BJ (cell line): ENCODE measurements around the gene NPPC. TPM values are rescaled to one million over a fixed set of nuclear protein-coding genes. Genes with fewer than 3 reads are reported as not detected.

Source experiments
- CTCF ChIA-PET: fragments of 350-600 bp; formaldehyde crosslinking; extraction: SDS; loops from one replicate; lab custom pipeline; 2021; ENCODE audit warnings: antibody characterized with exemption, inconsistent platforms; lab: Yijun Ruan, JAX
- POLR2A ChIA-PET: fragments of 300-600 bp; sonication (Branson Sonifier 250); formaldehyde crosslinking; extraction: SDS; loops from one replicate; lab custom pipeline; 2021; ENCODE audit warnings: antibody characterized with exemption; lab: Charles Lee
- DNase-seq: peaks from one replicate; pipeline ENCODE4 v3.0.0-alpha.2; 2011; ENCODE audit warnings: low read depth
- H3K27me3 ChIP-seq: 2 replicates; pipeline ENCODE4 v1.6.0; 2011; ENCODE audit warnings: low read length; ENCODE audit not compliant: control insufficient read depth, insufficient read depth
- H3K36me3 ChIP-seq: 2 replicates; pipeline ENCODE4 v1.5.1; 2011; ENCODE audit warnings: low read length; ENCODE audit not compliant: control insufficient read depth, insufficient read depth
- H3K4me3 ChIP-seq: 2 replicates; pipeline ENCODE4 v1.5.1; 2011; ENCODE audit warnings: low read depth, mild to moderate bottlenecking, control low read depth, low read length
- polyA plus RNA-seq: library from polyadenylated mRNA; depleted of rRNA; stranded (reverse); fragments of >200 nt; gene quantifications from 2 replicates; pipeline ENCODE4 v1.2.3, GENCODE V29; 2011
- TF ChIP-seq, protein P1 (sequence below): IDR thresholded peaks from 2 replicates; pipeline ENCODE4 v1.5.1; 2011; ENCODE audit warnings: low read depth, mild to moderate bottlenecking, control low read depth, inconsistent platforms, low read length, moderate library complexity; ENCODE audit not compliant: insufficient read depth

The NPPC gene
- polyA plus RNA-seq, 1 experiment: not detected

DNA sequence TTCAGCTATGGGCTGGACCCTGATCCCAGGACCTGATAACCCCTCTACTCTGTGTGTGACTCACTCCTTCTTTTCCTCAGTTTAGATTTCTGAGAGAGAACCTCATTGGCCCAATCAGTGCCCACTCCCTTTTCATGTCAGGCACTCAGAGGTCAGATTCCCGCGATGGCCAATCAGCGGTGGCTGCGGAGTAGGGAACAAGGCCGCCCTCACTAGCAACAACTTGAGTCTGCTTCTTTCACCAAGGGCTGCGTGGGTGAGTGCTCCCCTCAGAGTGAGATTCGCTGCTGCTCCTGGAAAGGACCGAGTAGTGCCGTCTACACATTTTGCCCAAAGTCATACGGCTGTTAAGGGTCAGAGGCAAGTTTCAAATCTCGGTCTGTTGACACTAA, 34.7 kb downstream of the NPPC start:
- Histone ChIP-seq H3K27me3 (peaks cover 19% of the 10 kb centered on the region), H3K36me3 (no peaks in the 10 kb centered on the region), H3K4me3 (no peak overlapping the region)
- ChIA-PET POLR2A (no interaction called here), CTCF (interaction anchor here (0.9 to 2.1 kb wide), 3 partner anchors 9 to 34 kb away, joined by 3 to 6 read pairs (median 6); partner anchors contain the start of gene NPPC)
- no peak for DNase-seq
- TF ChIP-seq, protein P1, sequence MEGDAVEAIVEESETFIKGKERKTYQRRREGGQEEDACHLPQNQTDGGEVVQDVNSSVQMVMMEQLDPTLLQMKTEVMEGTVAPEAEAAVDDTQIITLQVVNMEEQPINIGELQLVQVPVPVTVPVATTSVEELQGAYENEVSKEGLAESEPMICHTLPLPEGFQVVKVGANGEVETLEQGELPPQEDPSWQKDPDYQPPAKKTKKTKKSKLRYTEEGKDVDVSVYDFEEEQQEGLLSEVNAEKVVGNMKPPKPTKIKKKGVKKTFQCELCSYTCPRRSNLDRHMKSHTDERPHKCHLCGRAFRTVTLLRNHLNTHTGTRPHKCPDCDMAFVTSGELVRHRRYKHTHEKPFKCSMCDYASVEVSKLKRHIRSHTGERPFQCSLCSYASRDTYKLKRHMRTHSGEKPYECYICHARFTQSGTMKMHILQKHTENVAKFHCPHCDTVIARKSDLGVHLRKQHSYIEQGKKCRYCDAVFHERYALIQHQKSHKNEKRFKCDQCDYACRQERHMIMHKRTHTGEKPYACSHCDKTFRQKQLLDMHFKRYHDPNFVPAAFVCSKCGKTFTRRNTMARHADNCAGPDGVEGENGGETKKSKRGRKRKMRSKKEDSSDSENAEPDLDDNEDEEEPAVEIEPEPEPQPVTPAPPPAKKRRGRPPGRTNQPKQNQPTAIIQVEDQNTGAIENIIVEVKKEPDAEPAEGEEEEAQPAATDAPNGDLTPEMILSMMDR: no peak

DNA sequence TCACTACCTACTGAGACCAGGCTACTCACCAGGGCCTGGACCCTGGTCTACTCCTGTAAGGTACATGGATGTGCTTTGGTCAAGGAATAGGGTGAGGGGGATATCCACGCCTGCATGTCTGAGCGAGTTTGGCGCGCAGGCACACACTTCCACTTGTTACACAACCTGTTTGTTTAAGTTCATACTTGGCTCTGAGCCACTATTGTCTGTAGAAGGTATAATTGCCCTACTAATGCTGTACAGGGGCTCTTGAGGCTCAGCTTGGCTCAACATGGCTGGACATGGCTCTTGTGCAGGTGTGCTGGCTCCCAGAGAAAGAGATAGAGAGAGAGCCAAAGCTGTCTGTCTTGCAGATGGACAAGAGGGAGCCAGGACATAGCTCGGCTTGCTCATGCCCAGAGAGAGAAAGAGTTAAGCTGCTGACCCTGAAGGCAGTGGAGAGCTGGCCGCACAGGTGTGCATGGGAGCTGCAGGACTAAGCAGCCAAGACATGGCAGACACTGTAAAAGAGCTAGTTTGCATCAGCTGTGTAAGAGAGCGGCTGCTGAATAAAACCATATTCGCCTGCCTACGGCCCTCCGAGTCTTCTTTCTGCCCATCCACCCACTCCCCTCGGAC, 35.2 kb downstream of the NPPC start:
- ChIA-PET CTCF (interaction anchor here (0.7 to 2.1 kb wide), 4 partner anchors 10 to 611 kb away, joined by 3 to 6 read pairs (median 4); partner anchors contain the start of gene NPPC), POLR2A (no interaction called here)
- TF ChIP-seq, protein P1: no peak
- no peak for DNase-seq
- peaks cover 21% of the 10 kb centered on the region for H3K27me3 ChIP-seq
- no peak overlapping the region for H3K4me3 ChIP-seq
- no peaks in the 10 kb centered on the region for H3K36me3 ChIP-seq

DNA sequence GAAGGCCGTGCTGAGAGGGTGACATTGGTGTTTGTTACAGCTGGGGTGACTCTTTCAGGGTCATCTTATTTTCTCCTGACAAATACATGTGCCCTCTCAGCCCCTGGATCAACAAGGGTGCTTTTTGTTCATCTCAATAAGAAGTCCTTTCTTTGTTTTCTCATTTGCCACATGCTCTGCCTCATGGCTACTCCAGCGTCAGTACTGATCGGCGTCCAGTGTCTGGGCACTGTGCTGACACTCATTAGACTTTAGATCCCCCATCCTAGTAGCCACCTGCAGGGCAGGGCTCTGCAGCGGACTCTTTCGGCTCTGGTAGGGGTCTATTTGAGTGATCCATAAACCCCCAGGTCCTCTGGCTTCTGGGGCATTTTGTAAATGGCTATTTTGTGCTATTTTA, 38.4 kb downstream of the NPPC start:
- no peak for DNase-seq
- ChIA-PET POLR2A (no interaction called here), CTCF (no interaction called here)
- TF ChIP-seq, protein P1: no peak
- Histone ChIP-seq H3K27me3 (peaks cover 23% of the 10 kb centered on the region), H3K36me3 (no peaks in the 10 kb centered on the region), H3K4me3 (no peak overlapping the region)

DNA sequence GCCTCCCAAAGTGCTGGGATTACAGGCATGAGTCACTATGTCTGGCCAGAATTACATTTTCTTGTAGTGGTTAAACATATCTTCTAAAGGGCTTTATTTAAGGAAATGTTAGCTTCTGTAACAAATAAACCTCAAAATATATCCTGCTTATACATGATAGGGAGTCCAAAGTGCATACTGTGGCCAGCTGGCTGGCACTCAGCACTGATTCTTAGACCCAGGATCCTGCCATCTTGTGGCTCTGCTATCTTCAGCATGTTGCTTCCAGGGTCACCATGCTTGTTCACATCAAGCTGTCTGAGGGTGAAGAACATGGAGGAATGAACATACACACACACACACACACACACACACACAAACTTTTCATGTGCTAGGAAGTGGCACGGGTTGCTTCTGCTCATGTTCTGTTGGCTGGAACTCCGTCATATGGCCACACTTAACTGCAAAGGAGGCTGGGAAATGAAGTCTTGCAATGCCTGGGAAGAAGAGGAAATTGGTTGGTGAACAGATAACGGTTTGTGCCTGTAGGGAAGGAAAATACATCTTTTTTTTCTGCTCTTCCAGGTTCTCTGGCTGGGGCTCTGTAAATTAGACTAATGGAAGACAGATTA, 40.0 kb downstream of the NPPC start:
- ChIA-PET CTCF (interaction anchor here (1.0 kb wide), 1 partner anchor 442 kb away, joined by 4 read pairs; no protein-coding TSS in a partner anchor), POLR2A (no interaction called here)
- TF ChIP-seq, protein P1: no peak
- Histone ChIP-seq H3K36me3 (no peaks in the 10 kb centered on the region), H3K4me3 (no peak overlapping the region), H3K27me3 (peaks cover 21% of the 10 kb centered on the region)
- DNase-seq: no peak

DNA sequence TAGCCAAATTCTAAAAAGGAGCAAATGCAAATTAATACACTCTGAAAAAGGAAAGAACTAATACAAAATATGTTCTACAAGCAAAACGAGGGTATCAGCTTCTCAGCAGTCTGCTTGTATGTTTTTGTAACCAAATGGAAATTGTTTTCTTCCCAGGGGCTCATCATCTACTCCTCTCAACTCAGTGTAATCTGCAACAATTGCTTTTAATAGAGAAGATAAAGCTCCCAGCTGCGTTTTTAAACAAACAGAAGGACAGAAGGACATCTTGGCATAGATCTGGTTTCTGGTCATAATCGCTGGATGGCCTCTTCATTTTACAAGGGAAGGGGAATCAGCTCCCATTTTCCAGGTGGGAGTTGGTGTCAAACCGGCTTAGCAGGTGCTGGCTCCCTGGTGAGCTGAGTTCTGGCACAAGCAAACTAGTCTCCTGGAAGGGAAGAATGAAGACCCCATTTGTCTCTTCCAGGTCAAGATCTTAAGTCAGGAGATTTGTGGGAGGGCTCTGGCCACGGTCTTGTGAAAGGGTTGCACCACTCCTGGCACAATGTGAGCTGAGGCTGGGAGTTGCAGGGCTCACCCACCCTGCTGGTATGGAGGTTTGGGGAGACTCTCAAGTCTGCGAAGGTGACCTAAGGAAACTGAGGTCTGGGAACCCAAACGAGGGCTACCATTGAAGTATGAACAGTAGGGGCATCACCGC, 41.6 kb downstream of the NPPC start:
- no peak for DNase-seq
- no peaks in the 10 kb centered on the region for H3K36me3 ChIP-seq
- ChIA-PET CTCF (interaction anchor here (0.9 to 2.0 kb wide), 4 partner anchors 16 to 443 kb away, joined by 3 to 7 read pairs (median 4); no protein-coding TSS in a partner anchor), POLR2A (no interaction called here)
- peaks cover 20% of the 10 kb centered on the region for H3K27me3 ChIP-seq
- H3K4me3 ChIP-seq: no peak overlapping the region
- TF ChIP-seq, protein P1: no peak
